ENCODE measurements around the gene CCDC69. TPM values are rescaled to one million over a fixed set of nuclear protein-coding genes. Genes with fewer than 3 reads are reported as not detected.
A peak's percentile ranks its signal among the peaks of the same experiment; 100 is the strongest.

The CCDC69 gene
- total RNA-seq, 1 donor from 2014 or later = 1.2 TPM

GRCh38 chr5:151222054-151222789 lies 1.7 kb downstream of the CCDC69 start:
- H3K4me3 Mint-ChIP-seq (ENCODE audit: unreplicated experiment) = peak overlapping the region; percentile 17
- TF ChIP-seq CTCF (IDR thresholded peaks at IDR 0.05; ENCODE audit: unreplicated experiment) = no peak
- no peak for DNase-seq (ENCODE audit: low spot score)
- H3K27ac Mint-ChIP-seq (ENCODE audit: unreplicated experiment) = no peak overlapping the region
- H3K36me3 Mint-ChIP-seq (ENCODE audit: low read depth, unreplicated experiment) = no peaks in the 10 kb centered on the region
- no peaks in the 10 kb centered on the region for H3K4me1 Mint-ChIP-seq (ENCODE audit: unreplicated experiment)
- H3K9me3 Mint-ChIP-seq (ENCODE audit: unreplicated experiment) = no peaks in the 10 kb centered on the region
- peaks cover 12% of the 10 kb centered on the region for H3K27me3 Mint-ChIP-seq (ENCODE audit: unreplicated experiment)

- no peak for TF ChIP-seq CTCF (IDR thresholded peaks at IDR 0.05; ENCODE audit: unreplicated experiment)
- Mint-ChIP-seq H3K4me3 (ENCODE audit: unreplicated experiment) (no peak overlapping the region), H3K9me3 (ENCODE audit: unreplicated experiment) (no peaks in the 10 kb centered on the region), H3K36me3 (ENCODE audit: low read depth, unreplicated experiment) (no peaks in the 10 kb centered on the region), H3K27me3 (ENCODE audit: unreplicated experiment) (peaks cover 12% of the 10 kb centered on the region), H3K27ac (ENCODE audit: unreplicated experiment) (no peak overlapping the region), H3K4me1 (ENCODE audit: unreplicated experiment) (no peaks in the 10 kb centered on the region)
- DNase-seq (ENCODE audit: low spot score) = no peak
These were observed 2.3 kb downstream of the CCDC69 start for GRCh38 chr5:151221574-151221973.

GRCh38 chr5:151219789-151220188 lies 4.1 kb downstream of the CCDC69 start:
- Mint-ChIP-seq H3K9me3 (ENCODE audit: unreplicated experiment) (no peaks in the 10 kb centered on the region), H3K4me1 (ENCODE audit: unreplicated experiment) (no peaks in the 10 kb centered on the region), H3K4me3 (ENCODE audit: unreplicated experiment) (no peak overlapping the region), H3K27me3 (ENCODE audit: unreplicated experiment) (peaks cover 12% of the 10 kb centered on the region), H3K36me3 (ENCODE audit: low read depth, unreplicated experiment) (no peaks in the 10 kb centered on the region), H3K27ac (ENCODE audit: unreplicated experiment) (no peak overlapping the region)
- TF ChIP-seq CTCF (IDR thresholded peaks at IDR 0.05; ENCODE audit: unreplicated experiment) = no peak
- DNase-seq (ENCODE audit: low spot score) = no peak

- Mint-ChIP-seq H3K27ac (ENCODE audit: unreplicated experiment) (no peak overlapping the region), H3K4me1 (ENCODE audit: unreplicated experiment) (no peaks in the 10 kb centered on the region), H3K36me3 (ENCODE audit: low read depth, unreplicated experiment) (no peaks in the 10 kb centered on the region), H3K4me3 (ENCODE audit: unreplicated experiment) (no peak overlapping the region), H3K27me3 (ENCODE audit: unreplicated experiment) (peaks cover 12% of the 10 kb centered on the region), H3K9me3 (ENCODE audit: unreplicated experiment) (no peaks in the 10 kb centered on the region)
- no peak for DNase-seq (ENCODE audit: low spot score)
- no peak for TF ChIP-seq CTCF (IDR thresholded peaks at IDR 0.05; ENCODE audit: unreplicated experiment)
These were observed 4.8 kb downstream of the CCDC69 start for GRCh38 chr5:151219138-151219537.

GRCh38 chr5:151218177-151218576 lies 5.7 kb downstream of the CCDC69 start:
- Mint-ChIP-seq H3K27me3 (ENCODE audit: unreplicated experiment) (peaks cover 12% of the 10 kb centered on the region), H3K27ac (ENCODE audit: unreplicated experiment) (no peak overlapping the region), H3K4me1 (ENCODE audit: unreplicated experiment) (no peaks in the 10 kb centered on the region), H3K9me3 (ENCODE audit: unreplicated experiment) (no peaks in the 10 kb centered on the region), H3K36me3 (ENCODE audit: low read depth, unreplicated experiment) (no peaks in the 10 kb centered on the region), H3K4me3 (ENCODE audit: unreplicated experiment) (no peak overlapping the region)
- DNase-seq (ENCODE audit: low spot score) = no peak
- no peak for TF ChIP-seq CTCF (IDR thresholded peaks at IDR 0.05; ENCODE audit: unreplicated experiment)

All from endothelial cell (in vitro differentiated cells).